ENCODE data around the gene RPL22. TPM values are rescaled to one million over a fixed set of nuclear protein-coding genes. Genes with fewer than 3 reads are reported as not detected.

Gene RPL22
- total RNA-seq, 3 donors from 2014 or later = 349 to 387 (median 350) TPM

GRCh38 chr1:6163973-6164617 is 35.3 kb downstream of the RPL22 start:
- H3K36me3 ChIP-seq (ENCODE audit: low read depth) = no peaks in the 10 kb centered on the region
- H3K4me1 ChIP-seq (ENCODE audit: low read depth) = no peaks in the 10 kb centered on the region
- H3K9me3 ChIP-seq = no peaks in the 10 kb centered on the region
- no peak overlapping the region for H3K4me3 ChIP-seq
- TF ChIP-seq CTCF (IDR thresholded peaks at IDR 0.05) = no peak
- DNase-seq (no peak), ATAC-seq (no peak)
- intact Hi-C loops (cut with DNase I, micrococcal nuclease) = no loop called here

GRCh38 chr1:6163191-6163972 is 36.0 kb downstream of the RPL22 start:
- intact Hi-C loops (cut with DNase I, micrococcal nuclease) = no loop called here
- DNase-seq = no peak
- Histone ChIP-seq H3K4me1 (ENCODE audit: low read depth) (no peaks in the 10 kb centered on the region), H3K36me3 (ENCODE audit: low read depth) (no peaks in the 10 kb centered on the region), H3K4me3 (no peak overlapping the region), H3K9me3 (no peaks in the 10 kb centered on the region)
- ATAC-seq = no peak
- no peak for TF ChIP-seq CTCF (IDR thresholded peaks at IDR 0.05)

- Histone ChIP-seq H3K36me3 (ENCODE audit: low read depth) (no peaks in the 10 kb centered on the region), H3K9me3 (no peaks in the 10 kb centered on the region), H3K4me1 (ENCODE audit: low read depth) (peaks cover under 1% of the 10 kb centered on the region), H3K4me3 (no peak overlapping the region)
- intact Hi-C loops (cut with DNase I, micrococcal nuclease) = no loop called here
- ATAC-seq = peak; percentile 5
- DNase-seq = no peak
- no peak for TF ChIP-seq CTCF (IDR thresholded peaks at IDR 0.05)
Measured at GRCh38 chr1:6162773-6163172, 36.6 kb downstream of the RPL22 start.

- intact Hi-C loops (cut with DNase I, micrococcal nuclease) = no loop called here
- Histone ChIP-seq H3K9me3 (no peaks in the 10 kb centered on the region), H3K36me3 (ENCODE audit: low read depth) (no peaks in the 10 kb centered on the region), H3K4me1 (ENCODE audit: low read depth) (peaks cover 5% of the 10 kb centered on the region), H3K4me3 (no peak overlapping the region)
- TF ChIP-seq CTCF (IDR thresholded peaks at IDR 0.05) = no peak
- no peak for ATAC-seq
- DNase-seq = no peak
Measured at GRCh38 chr1:6162341-6162740, 37.1 kb downstream of the RPL22 start.

- no peak for TF ChIP-seq CTCF (IDR thresholded peaks at IDR 0.05)
- ATAC-seq (no peak), DNase-seq (no peak)
- Histone ChIP-seq H3K4me1 (ENCODE audit: low read depth) (peaks cover 7% of the 10 kb centered on the region), H3K9me3 (no peaks in the 10 kb centered on the region), H3K4me3 (no peak overlapping the region), H3K36me3 (ENCODE audit: low read depth) (no peaks in the 10 kb centered on the region)
- intact Hi-C loops (cut with DNase I, micrococcal nuclease) = no loop called here
Measured at GRCh38 chr1:6158181-6158580, 41.2 kb downstream of the RPL22 start.
